ENCODE measurements around the gene RNF34.
"Not testable (repeated sequence)": the region's sequence is repeated elsewhere in the genome, so short reads cannot be mapped to it uniquely, and the experiment has no call there.

RNF34 gene

DNA sequence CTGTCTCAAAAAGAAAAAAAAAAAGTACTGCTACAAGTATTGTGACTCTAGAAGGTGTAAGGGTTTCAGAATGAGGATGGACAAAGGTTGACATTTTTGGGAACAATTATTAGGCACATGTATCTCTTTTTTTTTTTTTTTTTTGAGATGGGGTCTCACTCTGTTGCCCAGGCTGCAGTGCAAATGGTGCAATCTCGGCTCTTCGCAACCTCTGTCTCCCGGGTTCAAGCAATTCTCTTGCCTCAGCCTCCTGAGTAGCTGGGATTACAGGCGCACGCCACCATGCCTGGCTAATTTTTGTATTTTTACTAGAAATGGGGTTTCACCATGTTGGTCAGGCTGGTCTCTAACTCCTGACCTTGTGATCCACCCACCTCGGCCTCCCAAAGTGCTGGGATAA, 15.0 kb upstream of the RNF34 start:
- DNase-seq (ENCODE audit: low read depth, low spot score); H3K4me3 ChIP-seq (ENCODE audit: low read length): not testable (repeated sequence)

DNA sequence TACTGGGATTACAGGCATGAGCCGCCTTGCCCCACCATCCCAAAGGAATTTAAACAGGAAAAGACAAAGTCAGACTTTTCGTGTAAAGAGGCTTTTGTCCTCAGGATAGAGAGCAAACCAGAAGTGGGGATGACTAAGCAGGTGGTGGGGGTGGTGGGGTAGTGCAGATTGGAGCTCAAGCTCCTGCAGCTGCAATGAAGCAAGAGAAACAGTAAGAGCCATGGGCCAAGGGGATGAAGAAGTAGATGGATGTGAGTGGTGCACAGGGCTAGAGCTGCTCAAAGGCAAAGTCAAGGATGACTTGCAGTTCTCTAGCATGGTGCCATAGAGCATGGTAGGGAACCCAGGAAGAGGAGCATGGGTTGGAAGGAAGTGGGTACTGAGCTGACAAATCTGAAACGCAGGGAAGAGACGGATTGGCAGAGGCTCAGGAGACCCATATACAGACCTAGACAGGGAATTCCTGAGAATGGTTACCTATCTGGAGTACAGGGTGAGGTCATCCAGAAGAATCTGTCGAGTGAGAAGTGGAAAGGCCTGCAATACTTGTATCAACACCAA, 11.4 kb upstream of the RNF34 start:
- DNase-seq (ENCODE audit: low read depth, low spot score), result no peak
- no peak overlapping the region for H3K4me3 ChIP-seq (ENCODE audit: low read length)

DNA sequence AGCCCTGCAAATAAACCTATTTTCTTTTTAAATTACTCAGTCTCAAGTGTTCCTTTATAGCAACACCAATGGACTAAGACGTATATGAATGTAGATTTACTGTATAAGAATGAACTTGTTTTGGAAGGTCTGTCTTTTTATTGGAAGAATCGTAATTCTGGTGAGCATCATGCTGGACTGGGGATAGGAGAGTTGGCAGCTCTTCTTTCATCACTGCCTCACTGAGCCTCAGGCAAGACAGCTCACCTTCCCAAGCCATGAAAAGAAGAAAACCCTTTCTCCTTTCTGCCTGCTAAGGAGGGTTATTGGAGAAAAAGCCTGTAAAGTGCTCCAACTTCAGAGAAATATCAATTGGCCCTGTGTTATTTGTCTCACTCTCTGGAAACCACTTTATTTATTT, 9.1 kb upstream of the RNF34 start:
- H3K4me3 ChIP-seq (ENCODE audit: low read length), result no peak overlapping the region
- no peak for DNase-seq (ENCODE audit: low read depth, low spot score)

DNA sequence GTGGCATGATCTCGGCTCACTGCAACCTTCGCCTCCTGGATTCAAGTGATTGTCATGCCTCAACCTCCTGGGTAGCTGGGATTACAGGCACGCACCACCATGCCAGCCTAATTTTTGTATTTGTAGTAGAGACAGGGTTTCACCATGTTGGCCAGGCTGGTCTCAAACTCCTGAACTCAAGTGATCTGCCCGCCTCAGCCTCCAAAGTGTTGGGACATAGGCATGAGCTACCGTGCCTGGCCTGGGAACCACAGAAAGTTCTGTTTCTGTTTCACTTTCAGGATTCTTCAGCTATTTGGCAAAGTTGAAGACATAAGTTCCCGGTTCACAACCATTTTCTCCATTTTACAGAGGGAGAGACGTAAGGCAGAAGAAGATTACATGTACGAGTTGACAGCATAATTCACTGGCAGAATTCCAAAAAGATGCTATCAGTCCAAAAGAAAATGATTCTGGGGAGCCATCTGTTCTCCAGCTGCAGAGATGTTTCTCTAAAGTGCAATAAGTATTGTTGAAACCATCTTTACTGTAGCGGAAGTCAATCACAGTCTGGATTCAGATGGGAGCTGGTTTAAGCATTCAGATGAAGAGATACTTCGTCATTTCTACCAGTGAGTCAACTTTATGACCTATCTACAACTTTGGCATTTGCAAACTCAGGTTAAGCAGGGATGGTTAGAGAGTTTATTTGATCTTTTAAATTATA, 8.1 kb upstream of the RNF34 start:
- DNase-seq (ENCODE audit: low read depth, low spot score), result no peak
- H3K4me3 ChIP-seq (ENCODE audit: low read length), result no peak overlapping the region

DNA sequence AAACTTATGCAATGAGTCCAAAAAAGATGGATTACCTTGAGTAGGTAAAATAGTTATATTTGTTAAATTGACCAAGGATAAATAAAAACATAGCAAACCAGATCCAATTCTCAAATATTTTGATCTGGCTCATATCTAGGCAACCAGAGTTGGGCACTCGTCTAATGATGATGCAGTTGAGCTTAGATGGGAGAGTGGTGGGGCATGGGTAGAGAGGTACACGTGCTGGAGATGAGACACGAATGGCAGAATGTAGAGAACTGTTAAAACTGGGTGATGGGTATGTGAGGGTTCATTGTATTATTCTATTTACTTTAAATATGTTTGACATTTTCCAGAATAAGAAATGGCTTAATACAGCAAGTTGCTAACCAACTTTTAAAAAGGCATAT, 7.6 kb upstream of the RNF34 start:
- no peak for DNase-seq (ENCODE audit: low read depth, low spot score)
- H3K4me3 ChIP-seq (ENCODE audit: low read length), result no peak overlapping the region

DNA sequence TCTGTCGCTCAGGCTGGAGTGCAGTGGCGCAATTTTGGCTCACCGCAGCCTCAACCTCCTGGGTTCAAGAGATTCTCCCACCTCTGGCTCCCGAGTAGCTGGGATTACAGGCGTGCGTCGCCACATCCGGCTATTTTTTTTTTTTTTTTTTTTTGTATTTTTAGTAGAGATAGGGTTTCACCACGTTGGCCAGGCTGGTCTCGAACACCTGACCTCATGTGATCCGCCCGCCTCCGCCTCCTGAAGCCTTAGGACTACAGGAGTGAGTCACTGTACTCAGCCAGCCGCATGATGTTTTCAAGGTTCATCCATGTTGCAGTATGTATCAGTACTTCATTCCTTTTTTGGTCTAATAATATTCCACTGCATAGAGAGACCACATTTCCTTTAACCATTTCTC, 2.4 kb upstream of the RNF34 start:
- no peak for DNase-seq (ENCODE audit: low read depth, low spot score)
- no peak overlapping the region for H3K4me3 ChIP-seq (ENCODE audit: low read length)

DNA sequence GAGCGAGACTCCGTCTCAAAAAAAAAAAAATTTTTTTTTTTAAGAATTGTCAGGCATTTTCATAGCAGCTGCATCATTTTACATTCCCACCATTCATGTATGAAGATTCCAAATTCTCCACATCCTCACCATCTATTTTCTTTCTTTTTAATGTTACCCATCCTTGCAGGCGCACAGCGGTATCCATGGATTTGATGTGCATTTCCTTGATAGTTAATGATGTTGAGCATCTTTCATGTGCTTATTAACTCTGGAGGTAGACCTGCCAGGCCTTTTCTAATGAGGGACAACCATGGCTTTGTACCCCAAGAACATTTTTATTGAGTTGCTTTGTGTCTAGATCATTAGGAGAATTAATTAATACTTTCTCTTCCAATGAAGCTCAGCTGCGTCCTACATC, 1.6 kb upstream of the RNF34 start:
- no peak for DNase-seq (ENCODE audit: low read depth, low spot score)
- H3K4me3 ChIP-seq (ENCODE audit: low read length), result no peak overlapping the region

DNA sequence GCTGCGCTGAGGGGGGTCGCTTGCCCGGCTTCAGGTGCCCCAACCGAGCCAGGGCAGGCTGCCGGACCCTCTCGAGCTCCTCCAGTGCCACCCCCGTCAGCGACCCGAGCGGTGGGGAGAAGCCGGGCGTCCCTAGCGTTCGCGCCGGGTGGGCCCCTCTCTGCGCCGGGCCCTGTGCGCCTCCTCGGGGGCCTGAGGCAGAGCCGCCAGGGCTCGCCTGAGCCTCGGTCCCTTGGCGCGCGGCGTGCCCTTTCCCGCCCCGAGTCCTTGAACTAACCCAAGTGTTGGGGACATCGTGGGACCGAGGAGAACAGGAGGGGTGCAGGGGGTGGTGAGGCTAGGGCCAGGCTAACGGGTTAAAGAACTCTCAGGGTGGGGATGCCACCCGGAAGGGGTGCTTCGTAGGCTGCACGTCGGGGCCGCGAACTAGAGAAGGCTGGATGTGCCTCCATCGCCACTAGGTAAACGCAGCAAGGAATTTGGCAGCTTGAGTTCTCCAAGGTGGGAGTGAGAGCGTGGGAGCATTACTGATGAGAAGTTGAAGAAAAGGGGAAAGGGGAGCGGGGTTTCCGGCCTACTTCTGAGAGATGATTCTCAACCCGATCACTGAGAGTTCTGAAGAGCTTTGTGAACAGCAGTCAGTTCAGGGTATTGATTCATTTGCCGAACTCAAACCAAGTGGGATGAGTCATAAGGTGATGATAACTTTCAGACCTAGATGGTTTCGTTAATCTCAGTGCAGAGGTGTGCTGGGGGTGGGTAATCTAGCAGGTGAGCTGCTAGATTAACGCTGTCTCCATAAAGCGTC, 618 bp downstream of the RNF34 start:
- H3K4me3 ChIP-seq (ENCODE audit: low read length), result peak overlapping the region; percentile 95
- peak; percentile 21 for DNase-seq (ENCODE audit: low read depth, low spot score)

DNA sequence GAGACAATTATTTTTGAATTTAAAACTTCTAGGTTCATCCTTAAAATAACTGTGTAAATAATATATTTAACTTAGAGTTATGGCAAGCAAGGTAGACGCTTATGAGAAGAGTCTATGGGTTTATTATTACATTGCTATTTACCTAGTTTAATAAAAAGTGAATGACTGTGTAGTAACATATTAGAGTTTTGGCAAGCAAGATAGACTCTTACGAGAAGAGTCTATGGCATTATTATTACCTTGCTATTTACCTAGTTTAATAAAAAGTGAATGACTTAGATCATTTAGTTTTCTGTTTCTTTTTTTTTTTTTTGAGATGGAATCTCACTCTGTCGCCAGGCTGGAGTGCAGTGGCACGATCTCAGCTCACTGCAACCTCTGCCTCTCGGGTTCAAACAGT, 3.8 kb downstream of the RNF34 start:
- DNase-seq (ENCODE audit: low read depth, low spot score), result no peak
- H3K4me3 ChIP-seq (ENCODE audit: low read length), result no peak overlapping the region

DNA sequence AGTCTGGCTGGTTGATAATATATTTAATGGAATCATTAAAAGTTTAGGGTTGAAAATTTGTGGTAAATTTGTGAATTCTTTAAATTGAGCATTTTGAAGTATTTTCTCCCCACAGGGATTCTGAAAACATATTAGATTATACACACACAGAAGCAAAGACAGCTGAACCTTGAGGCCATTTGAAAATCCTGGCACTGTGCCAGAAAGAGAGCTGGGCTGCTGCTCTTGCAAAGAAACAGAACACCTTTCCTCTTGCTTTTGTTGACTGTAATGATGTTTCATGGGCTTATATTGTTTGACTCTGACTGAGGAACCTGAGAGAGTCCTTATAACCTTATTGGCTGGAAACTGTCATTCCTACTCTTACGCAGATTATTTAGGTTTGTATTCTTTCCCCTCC, 4.8 kb downstream of the RNF34 start:
- H3K4me3 ChIP-seq (ENCODE audit: low read length), result no peak overlapping the region
- no peak for DNase-seq (ENCODE audit: low read depth, low spot score)

DNA sequence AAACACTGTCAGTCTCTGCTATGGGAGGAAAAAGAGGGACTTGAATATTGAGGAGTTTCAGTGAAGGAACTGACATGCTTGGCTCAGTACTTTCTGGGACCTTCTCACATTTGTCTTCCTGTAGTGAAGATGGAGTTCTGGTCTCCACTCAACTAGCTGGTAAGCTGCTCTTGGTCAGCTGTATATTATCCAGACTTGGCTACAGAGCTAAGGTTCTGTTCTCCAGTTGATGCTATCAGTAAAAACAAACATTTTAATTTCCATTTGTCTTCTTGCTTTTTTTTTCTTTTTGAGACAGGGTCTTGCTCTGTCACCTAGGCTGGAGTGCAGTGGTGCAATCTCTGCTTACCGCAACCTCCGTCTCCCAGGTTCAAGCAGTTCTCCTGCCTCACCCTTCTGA, 5.3 kb downstream of the RNF34 start:
- DNase-seq (ENCODE audit: low read depth, low spot score), result no peak
- no peak overlapping the region for H3K4me3 ChIP-seq (ENCODE audit: low read length)

DNA sequence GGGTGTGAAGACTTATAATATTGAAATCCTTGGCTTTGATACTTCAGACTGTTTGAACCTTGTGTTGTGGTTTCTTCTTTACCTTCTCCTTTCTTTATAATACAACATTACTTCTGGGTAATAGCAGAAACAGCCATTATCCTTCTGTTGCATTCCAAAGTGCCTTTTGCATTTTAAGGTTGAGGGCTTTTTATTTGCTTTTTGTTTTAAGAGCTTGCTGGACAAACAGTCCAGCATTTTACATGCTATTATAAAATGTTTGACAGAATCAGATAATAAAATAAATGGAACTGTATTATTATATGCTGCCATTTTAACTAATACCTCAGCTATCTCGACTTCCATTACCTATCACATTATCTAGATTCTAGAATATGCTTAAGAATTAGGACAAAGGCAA, 14.0 kb downstream of the RNF34 start:
- no peak overlapping the region for H3K4me3 ChIP-seq (ENCODE audit: low read length)
- no peak for DNase-seq (ENCODE audit: low read depth, low spot score)

DNA sequence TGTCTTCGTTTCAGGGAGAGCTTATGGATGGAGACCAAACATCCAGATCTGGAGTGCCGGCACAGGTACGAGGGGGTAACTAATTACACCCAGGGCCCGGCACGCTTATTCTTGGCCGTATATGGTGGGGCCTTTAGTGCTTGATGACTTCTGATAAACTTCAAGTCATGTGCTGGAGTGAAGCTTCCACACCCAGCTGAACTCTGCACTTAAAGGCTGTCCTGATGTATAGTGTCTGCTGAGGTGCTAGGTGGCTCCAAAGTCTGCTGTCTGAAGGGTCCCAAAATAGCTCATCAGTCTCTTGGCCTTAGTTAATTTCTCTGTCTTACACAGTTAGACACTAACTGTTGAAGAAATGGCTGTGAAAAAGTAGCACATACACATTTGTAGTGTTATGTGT, 17.9 kb downstream of the RNF34 start:
- DNase-seq (ENCODE audit: low read depth, low spot score), result no peak
- H3K4me3 ChIP-seq (ENCODE audit: low read length), result no peak overlapping the region

DNA sequence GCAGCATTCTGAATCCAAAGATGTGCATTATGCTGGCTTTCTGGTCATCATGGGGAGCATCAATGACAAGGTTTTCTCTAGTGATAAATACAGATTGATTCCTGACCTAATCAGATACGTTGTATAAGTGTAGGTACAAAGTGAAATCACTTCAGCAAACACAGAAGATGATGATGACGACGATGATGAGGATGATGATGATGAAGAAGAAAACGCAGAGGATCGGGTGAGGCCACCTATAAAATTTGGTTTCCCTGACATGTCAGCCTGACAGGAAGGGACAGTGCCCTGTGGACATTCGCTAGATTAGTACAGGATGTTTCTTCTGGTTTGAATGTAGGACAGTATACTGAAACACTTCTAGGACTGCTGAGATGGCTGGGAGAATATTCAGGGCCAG, 20.2 kb downstream of the RNF34 start:
- DNase-seq (ENCODE audit: low read depth, low spot score), result no peak
- H3K4me3 ChIP-seq (ENCODE audit: low read length), result no peak overlapping the region

DNA sequence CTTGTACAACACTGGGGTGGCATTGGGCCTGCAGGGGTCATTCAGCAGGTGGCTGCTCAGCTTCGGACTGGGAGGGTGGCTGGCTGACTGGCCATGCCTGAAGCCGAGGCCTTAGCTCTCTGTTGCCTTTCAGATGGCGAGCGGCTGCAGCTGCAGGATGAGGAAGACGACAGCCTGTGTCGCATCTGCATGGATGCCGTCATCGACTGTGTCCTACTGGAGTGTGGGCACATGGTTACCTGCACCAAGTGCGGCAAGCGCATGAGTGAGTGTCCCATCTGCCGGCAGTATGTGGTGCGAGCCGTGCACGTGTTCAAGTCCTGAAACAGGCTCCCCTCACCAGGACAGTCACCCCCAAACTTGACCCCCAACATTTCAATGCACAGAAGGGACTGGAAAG, 23.3 kb downstream of the RNF34 start:
- H3K4me3 ChIP-seq (ENCODE audit: low read length), result no peak overlapping the region
- DNase-seq (ENCODE audit: low read depth, low spot score), result no peak

DNA sequence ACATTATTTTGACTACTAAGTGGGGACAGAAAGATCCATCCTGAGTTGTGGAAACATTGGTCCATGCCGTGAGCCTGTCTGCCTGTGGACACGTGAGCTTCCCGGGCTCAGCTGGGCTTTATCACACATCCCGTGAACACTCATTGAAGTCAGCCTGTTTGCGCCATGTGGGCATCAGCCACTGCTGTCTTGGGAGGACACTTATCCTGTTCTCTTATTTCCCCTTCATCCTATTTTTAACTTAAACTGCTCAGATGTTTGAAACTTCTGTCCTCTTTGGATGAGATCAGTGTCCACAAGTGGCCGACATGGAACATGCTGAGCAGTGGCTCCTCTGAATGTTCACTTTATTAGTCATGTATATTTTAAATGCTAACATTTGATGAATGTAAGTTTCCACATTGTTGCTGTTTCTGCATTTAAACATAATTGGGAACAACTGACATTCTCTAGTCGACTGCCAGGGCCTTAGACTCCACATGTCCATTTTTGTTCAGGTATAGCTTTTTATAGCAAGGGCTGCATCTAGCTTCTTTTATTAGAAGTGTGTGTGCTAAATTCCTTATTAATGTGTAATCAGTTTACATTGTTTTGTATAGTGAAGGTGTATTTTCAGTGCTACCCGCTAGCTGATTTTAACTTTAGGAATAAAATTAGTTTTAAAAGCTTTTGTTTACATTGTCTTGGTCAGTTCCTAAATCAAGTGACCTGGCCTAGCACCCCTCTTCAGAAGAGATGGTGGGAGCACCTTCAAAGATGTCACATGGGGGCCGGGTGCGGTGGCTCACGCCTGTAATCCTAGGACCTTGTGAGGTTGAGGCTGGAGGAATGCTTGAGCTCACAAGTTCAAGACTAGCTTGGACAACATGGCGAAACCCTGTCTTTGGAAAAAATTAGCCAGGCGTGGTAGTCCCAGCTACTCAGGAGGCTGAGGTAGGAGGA, 24.0 kb downstream of the RNF34 start:
- DNase-seq (ENCODE audit: low read depth, low spot score), result no peak
- H3K4me3 ChIP-seq (ENCODE audit: low read length), result no peak overlapping the region

DNA sequence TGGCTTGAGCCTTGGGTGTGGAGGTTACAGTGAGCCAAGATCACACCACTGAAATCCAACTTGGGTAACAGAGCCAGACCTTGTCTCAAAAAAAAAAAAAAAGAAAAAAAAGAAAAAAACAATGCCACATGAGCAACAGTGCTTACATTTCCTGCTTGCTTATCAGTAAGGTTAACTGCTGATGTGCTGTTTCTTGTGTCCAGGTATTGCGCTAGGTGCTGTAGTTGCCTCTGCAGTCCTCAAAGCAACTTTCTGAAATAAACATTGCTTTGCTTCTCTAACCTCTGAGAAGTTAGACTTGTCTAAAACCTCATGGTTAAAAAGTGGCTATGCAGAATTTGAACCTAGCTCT, 24.7 kb downstream of the RNF34 start:
- no peak overlapping the region for H3K4me3 ChIP-seq (ENCODE audit: low read length)
- DNase-seq (ENCODE audit: low read depth, low spot score), result no peak

DNA sequence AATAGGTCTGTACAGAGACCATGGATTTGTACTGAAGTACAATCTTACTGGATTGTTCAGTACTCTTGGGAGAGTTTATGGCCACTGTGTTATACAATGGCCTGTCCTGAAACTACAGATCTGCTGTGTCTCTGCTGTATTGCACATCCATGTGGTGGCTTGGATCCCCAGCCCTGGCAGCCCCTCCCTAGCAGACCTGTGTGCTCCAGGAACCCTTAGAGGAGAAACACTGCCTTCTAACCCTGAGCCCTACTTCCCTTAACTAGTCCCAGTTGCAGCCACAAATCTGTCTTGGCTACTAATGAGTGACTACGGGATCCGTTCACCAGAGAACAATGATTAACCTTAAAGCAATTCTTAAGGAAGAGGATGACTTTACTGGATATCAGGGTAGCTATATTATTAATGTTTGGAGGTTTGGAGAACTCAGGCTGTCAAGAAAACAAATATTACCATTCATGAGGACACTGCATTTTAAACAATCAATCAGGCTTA, 27.7 kb downstream of the RNF34 start:
- H3K4me3 ChIP-seq (ENCODE audit: low read length), result no peak overlapping the region
- DNase-seq (ENCODE audit: low read depth, low spot score), result no peak

DNA sequence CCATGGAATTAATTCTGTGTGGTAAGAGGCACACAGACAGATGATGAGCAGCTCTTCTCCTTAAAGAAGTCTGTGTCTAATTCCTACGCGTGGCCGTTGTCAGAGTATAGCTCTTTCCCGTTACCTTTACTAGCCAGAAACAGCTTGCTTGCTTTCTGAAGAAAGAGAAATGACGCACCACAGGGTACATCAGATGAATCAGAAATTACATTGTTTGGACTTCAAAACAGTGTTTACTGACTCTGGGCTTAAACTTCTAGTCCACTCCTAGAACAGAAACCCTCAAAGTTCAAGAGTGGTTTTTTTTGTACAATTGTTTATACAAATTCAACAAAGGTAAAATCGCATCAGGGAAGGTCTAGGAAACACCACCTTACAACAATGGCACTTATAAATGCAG, 29.0 kb downstream of the RNF34 start:
- H3K4me3 ChIP-seq (ENCODE audit: low read length), result no peak overlapping the region
- DNase-seq (ENCODE audit: low read depth, low spot score), result no peak
